CD14-positive monocyte (primary cell): ENCODE results near the gene AATK. TPM values are rescaled to one million over a fixed set of nuclear protein-coding genes. Genes with fewer than 3 reads are reported as not detected.

ENCODE experiments used
- DNase-seq, 3 donors: peaks; one replicate each; pipeline ENCODE4 v3.0.0-alpha.2; 2011 to 2022
- H2AFZ ChIP-seq: 2 replicates; pipeline ENCODE4 v1.6.0; 2012; ENCODE audit warnings: mild to moderate bottlenecking, low read depth, low read length, inconsistent platforms; ENCODE audit not compliant: insufficient read depth, poor library complexity, severe bottlenecking
- H3K27ac ChIP-seq, 2 donors: 1 replicate in 1 of 2; 2 replicates in 1 of 2; pipeline ENCODE4 v1.5.1; 2012 to 2013; ENCODE audit warnings: low read length in 2 of 2, control low read depth in 1 of 2, inconsistent platforms in 1 of 2, low read depth in 1 of 2, mild to moderate bottlenecking in 1 of 2
- H3K27me3 ChIP-seq, 2 donors: one replicate each; pipeline versions ENCODE4 v1.6.0 to v1.6.1; 2011 to 2013; ENCODE audit warnings: low read length in 2 of 2; ENCODE audit not compliant: control insufficient read depth in 2 of 2, insufficient read depth in 2 of 2
- H3K36me3 ChIP-seq, 2 donors: replicated peaks in 1 of 2; 1 replicate in 1 of 2; 2 replicates in 1 of 2; pipeline versions ENCODE4 v1.5.1 to v1.6.1; 2012 to 2013; ENCODE audit warnings: low read length in 2 of 2, control low read depth in 1 of 2, inconsistent platforms in 1 of 2, mild to moderate bottlenecking in 1 of 2; ENCODE audit not compliant: insufficient read depth in 2 of 2, control insufficient read depth in 1 of 2
- H3K4me1 ChIP-seq, 2 donors: 1 replicate in 1 of 2; 2 replicates in 1 of 2; pipeline versions ENCODE4 v1.5.1 to v1.6.1; 2012 to 2013; ENCODE audit warnings: low read length in 2 of 2, control low read depth in 1 of 2, inconsistent platforms in 1 of 2, mild to moderate bottlenecking in 1 of 2, moderate library complexity in 1 of 2; ENCODE audit not compliant: insufficient read depth in 2 of 2, control insufficient read depth in 1 of 2
- H3K4me2 ChIP-seq: replicated peaks from 2 replicates; pipeline ENCODE3; 2012; ENCODE audit warnings: low read length, moderate library complexity, mild to moderate bottlenecking; ENCODE audit not compliant: poor library complexity, severe bottlenecking; ENCODE audit errors: extremely low read depth
- H3K4me3 ChIP-seq, 3 experiments: fragments of 200-600 bp in 1 of 3; sonication (generic) in 1 of 3; replicated peaks in 1 of 3; 1 replicate in 2 of 3; 2 replicates in 1 of 3; pipeline ENCODE4 v1.5.1; 2011 to 2013; ENCODE audit warnings: low read length in 3 of 3, mild to moderate bottlenecking in 3 of 3, control low read depth in 2 of 3, low read depth in 2 of 3, inconsistent platforms in 1 of 3, moderate library complexity in 1 of 3
- H3K79me2 ChIP-seq: 2 replicates; pipeline ENCODE4 v1.6.0; 2012; ENCODE audit warnings: mild to moderate bottlenecking, control low read depth, inconsistent platforms, low read length, moderate library complexity; ENCODE audit not compliant: insufficient read depth
- H3K9ac ChIP-seq: 2 replicates; pipeline ENCODE4 v1.6.0; 2017; ENCODE audit warnings: low read length, mild to moderate bottlenecking; ENCODE audit not compliant: insufficient read depth, poor library complexity, severe bottlenecking
- H3K9me3 ChIP-seq, 2 donors: replicated peaks in 1 of 2; 1 replicate in 1 of 2; 2 replicates in 1 of 2; pipeline versions ENCODE4 v1.5.1 to v1.6.1; 2012 to 2013; ENCODE audit warnings: low read length in 2 of 2, control low read depth in 1 of 2; ENCODE audit not compliant: control insufficient read depth in 1 of 2, insufficient read depth in 1 of 2
- H4K20me1 ChIP-seq: 2 replicates; pipeline ENCODE4 v1.6.0; 2012; ENCODE audit warnings: mild to moderate bottlenecking, low read length, control low read depth, moderate library complexity; ENCODE audit not compliant: insufficient read depth
- H3K27ac Mint-ChIP-seq, 7 donors: one replicate each; pipeline ENCODE4 v1.8.0; 2020; ENCODE audit warnings: mild to moderate bottlenecking in 7 of 7, mixed read lengths in 7 of 7, moderate library complexity in 6 of 7, inconsistent platforms in 2 of 7
- H3K27me3 Mint-ChIP-seq, 3 donors: one replicate each; pipeline ENCODE4 v1.8.0; 2021 to 2022; ENCODE audit warnings: low read depth in 3 of 3, mild to moderate bottlenecking in 3 of 3, mixed read lengths in 3 of 3, moderate library complexity in 3 of 3, inconsistent platforms in 1 of 3
- H3K36me3 Mint-ChIP-seq, 2 donors: one replicate each; pipeline ENCODE4 v1.8.0; 2020; ENCODE audit warnings: mixed read lengths in 2 of 2, inconsistent platforms in 1 of 2, mild to moderate bottlenecking in 1 of 2
- H3K4me1 Mint-ChIP-seq: one replicate; pipeline ENCODE4 v1.8.0; 2020; ENCODE audit warnings: mild to moderate bottlenecking, mixed read lengths
- H3K4me3 Mint-ChIP-seq, 2 donors: one replicate each; pipeline ENCODE4 v1.8.0; 2020; ENCODE audit warnings: mild to moderate bottlenecking in 2 of 2, mixed read lengths in 2 of 2, moderate library complexity in 1 of 2
- H3K9me3 Mint-ChIP-seq, 7 donors: one replicate each; pipeline ENCODE4 v1.8.0; 2020 to 2022; ENCODE audit warnings: mixed read lengths in 7 of 7, mild to moderate bottlenecking in 6 of 7, moderate library complexity in 6 of 7, inconsistent platforms in 2 of 7
- CTCF ChIP-seq: fragments of 200-600 bp; IDR thresholded peaks from one replicate; pipeline ENCODE4 v1.8.0; 2022; ENCODE audit warnings: antibody characterized with exemption, mild to moderate bottlenecking
- WGBS: methylation state at CpG from one replicate; pipeline ENCODE4 v1.1.5; 2013; ENCODE audit warnings: missing lambda C conversion rate; ENCODE audit not compliant: insufficient coverage; 5-methylcytosine and 5-hydroxymethylcytosine counted together
- intact Hi-C, 2 donors: fragments of 100-400 bp; cut with micrococcal nuclease; formaldehyde crosslinking; loops; one replicate each; pipeline versions ENCODE4 v1.15.0 to v1.15.1; 2023
- polyA plus RNA-seq, 3 donors: library from polyadenylated mRNA; depleted of rRNA in 1 of 3; unstranded in 2 of 3; stranded (reverse) in 1 of 3; fragments of 300-500 nt in 2 of 3; fragments of >200 nt in 1 of 3; fragmentation: Illumina TruSeq in 2 of 3; gene quantifications; 1 replicate in 2 of 3; 2 replicates in 1 of 3; pipeline ENCODE4 v1.2.3, GENCODE V29; 2012 to 2021

The AATK gene
- polyA plus RNA-seq, 3 donors = 0.93 to 15.3 (median 2.0) TPM

- no peak overlapping the region for H3K4me2 ChIP-seq
- no peak overlapping the region for H2AFZ ChIP-seq
- H3K4me3 ChIP-seq = no peak overlapping the region
- H4K20me1 ChIP-seq = no peaks in the 10 kb centered on the region
- peak overlapping the region; percentile 97 to 100 for H3K27ac ChIP-seq
- peaks cover 50% of the 10 kb centered on the region for H3K79me2 ChIP-seq
- H3K9me3 Mint-ChIP-seq = peaks cover 3 to 13% (median 10%) of the 10 kb centered on the region in 7 donors
- peak overlapping the region; percentile 93 to 100 (median 98) for H3K27ac Mint-ChIP-seq
- peak overlapping the region in 1 of 2 donors; percentile 69 for H3K4me3 Mint-ChIP-seq
- peak; percentile 60 to 82 (median 61) for DNase-seq
- peaks cover 53 to 64% of the 10 kb centered on the region in 2 donors for H3K4me1 ChIP-seq
- H3K36me3 Mint-ChIP-seq = peaks cover 15 to 28% of the 10 kb centered on the region in 2 donors
- H3K36me3 ChIP-seq = no peaks in the 10 kb centered on the region
- H3K4me1 Mint-ChIP-seq = peaks cover 55% of the 10 kb centered on the region
- WGBS = 75% methylated on average over 13 of the region's 17 CpGs
- intact Hi-C loops = no loop called here
- H3K9me3 ChIP-seq = peaks cover 0 to 8% of the 10 kb centered on the region in 2 donors
- H3K27me3 Mint-ChIP-seq = peaks cover 0 to 1% (median 1%) of the 10 kb centered on the region in 3 donors
- H3K27me3 ChIP-seq = no peaks in the 10 kb centered on the region
- no peak for TF ChIP-seq CTCF
- peak overlapping the region; percentile 44 for H3K9ac ChIP-seq
Measured at GRCh38 chr17:81153340-81153803, 12.6 kb downstream of the AATK start.

GRCh38 chr17:81152288-81152828 lies 13.7 kb downstream of the AATK start:
- Histone ChIP-seq H3K9me3 (peaks cover 0 to 8% of the 10 kb centered on the region in 2 donors), H3K4me3 (no peak overlapping the region), H3K27ac (peak overlapping the region; percentile 97 to 100), H4K20me1 (no peaks in the 10 kb centered on the region), H2AFZ (no peak overlapping the region), H3K79me2 (peaks cover 45% of the 10 kb centered on the region), H3K9ac (peak overlapping the region; percentile 44), H3K4me1 (peaks cover 54 to 60% of the 10 kb centered on the region in 2 donors), H3K27me3 (no peaks in the 10 kb centered on the region), H3K4me2 (no peak overlapping the region), H3K36me3 (no peaks in the 10 kb centered on the region)
- Mint-ChIP-seq H3K27ac (peak overlapping the region; percentile 93 to 100 (median 98)), H3K36me3 (peaks cover 15 to 27% of the 10 kb centered on the region in 2 donors), H3K9me3 (peaks cover 3 to 13% (median 10%) of the 10 kb centered on the region in 7 donors), H3K4me1 (peaks cover 59% of the 10 kb centered on the region), H3K4me3 (no peak overlapping the region), H3K27me3 (peaks cover 0 to 1% (median 0%) of the 10 kb centered on the region in 3 donors)
- peak; percentile 34 to 65 (median 47) for DNase-seq
- no peak for TF ChIP-seq CTCF
- intact Hi-C loops = no loop called here
- 100% methylated on average over 1 of the region's 8 CpGs for WGBS
